Heart left ventricle (tissue), 16 donors: ENCODE measurements around the gene NFATC1. TPM values are rescaled to one million over a fixed set of nuclear protein-coding genes. Genes with fewer than 3 reads are reported as not detected.
A peak's percentile ranks its signal among the peaks of the same experiment; 100 is the strongest.

Experiments used
- ATAC-seq, 4 donors: fragments of 200-7000 bp; cut with Tn5 transposase; one replicate each; pipeline ENCODE4 v1.9.1; 2020 to 2022; ENCODE audit warnings: moderate library complexity in 4 of 4, mild to moderate bottlenecking in 3 of 4, moderate number of reproducible peaks in 1 of 4
- DNase-seq, 5 donors: peaks; one replicate each; pipeline ENCODE4 v3.0.0-alpha.2; 2020
- H3K27ac ChIP-seq, 12 donors: fragments of 200-600 bp; sonication (generic) in 4 of 12; one replicate each; pipeline versions ENCODE4 v1.5.0 to v1.8.0; 2016 to 2022; ENCODE audit warnings: mild to moderate bottlenecking in 2 of 12
- H3K27me3 ChIP-seq, 9 donors: fragments of 200-600 bp; sonication (generic) in 2 of 9; one replicate each; pipeline versions ENCODE4 v1.5.1 to v1.8.0; 2016 to 2022; ENCODE audit warnings: mild to moderate bottlenecking in 3 of 9
- H3K36me3 ChIP-seq, 9 donors: fragments of 200-600 bp; sonication (generic) in 2 of 9; one replicate each; pipeline versions ENCODE4 v1.5.0 to v1.8.0; 2018 to 2022; ENCODE audit warnings: mild to moderate bottlenecking in 2 of 9
- H3K4me1 ChIP-seq, 12 donors: fragments of 200-600 bp; sonication (generic) in 4 of 12; one replicate each; pipeline versions ENCODE4 v1.5.0 to v1.8.0; 2016 to 2022; ENCODE audit warnings: mild to moderate bottlenecking in 3 of 12
- H3K4me3 ChIP-seq, 12 donors: fragments of 200-600 bp; sonication (generic) in 4 of 12; one replicate each; pipeline versions ENCODE4 v1.5.0 to v1.8.0; 2017 to 2022; ENCODE audit warnings: mild to moderate bottlenecking in 9 of 12, moderate library complexity in 4 of 12
- H3K9me3 ChIP-seq, 12 donors: fragments of 200-600 bp; sonication (generic) in 4 of 12; one replicate each; pipeline versions ENCODE4 v1.5.0 to v1.8.0; 2016 to 2022; ENCODE audit warnings: mild to moderate bottlenecking in 1 of 12
- POLR2A ChIP-seq, 2 donors: fragments of 450-650 bp; IDR thresholded peaks; one replicate each; pipeline ENCODE4 v1.6.1; 2017; ENCODE audit warnings: antibody characterized with exemption in 2 of 2, mild to moderate bottlenecking in 2 of 2, moderate library complexity in 2 of 2
- WGBS, 4 donors: extraction: QIAGEN DNeasy Blood & Tissue Kit in 2 of 4; methylation state at CpG; one replicate each; pipeline versions ENCODE4 v1.1.5 to v1.1.7; 2013 to 2018; 5-methylcytosine and 5-hydroxymethylcytosine counted together
- intact Hi-C, 10 donors: fragments of 100-400 bp; cut with DNase I; formaldehyde crosslinking; loops; one replicate each; pipeline versions ENCODE4 v1.11.1 to v1.14.2; 2022
- polyA plus RNA-seq, 2 donors: library from polyadenylated mRNA; stranded (reverse); fragments of 200-250 nt; gene quantifications; one replicate each; pipeline ENCODE4 v1.2.3, GENCODE V29; 2013
- total RNA-seq, 9 donors: library from RNA; depleted of rRNA in 2 of 9; stranded (reverse); fragments of >200 nt in 2 of 9; fragmentation: NEBNext Ultra II Directional in 3 of 9; extraction: Animal tissue kit (Norgen Biotek cat#: 25700) in 3 of 9; gene quantifications; one replicate each; pipeline versions ENCODE4 v1.1.0 to v1.2.4, GENCODE V29; 2016 to 2023
- TF ChIP-seq, protein P1 (sequence below), 12 donors: fragments of 200-600 bp; sonication (generic) in 4 of 12; IDR thresholded peaks; one replicate each; pipeline versions ENCODE4 v1.5.0 to v1.8.0; 2018 to 2022; ENCODE audit warnings: antibody characterized with exemption in 12 of 12, mild to moderate bottlenecking in 5 of 12
- donor health status: ischemic (EF 13 %, LVEDD 7.1; RV severe dilation, severe dysfunction).
- donor health status: healthy with polysubstance abuse.
- donor health status: DM: no; HTN: yes; CAD: no.
- donor health status: DM: no; HTN: no; CAD: no.
- donor health status: ischemic (EF 25% LVEDD 6.9; RV normal size, moderate dysfunction).
- donor health status: ischemic (EF 25% LVEDD 5.7; RV mildly dilated, moderate dysfunction).
- donor health status: healthy.
- donor health status: DM: yes; HTN: yes; CAD: no.
- donor health status: ischemic (EF 35%, LVEDD 5.7; RV mildly dilated, moderate dysfunction).
- donor health status: nonischemic (EF 11% LVEDD 7.7; RV severe dilation, severe dysfunction).
- donor health status: DM: yes; HTN: yes; CAD: no.
- donor health status: PGD.
- donor health status: ischemic (EF 29% LVEDD 5.4; RV normal size, mild dysfunction).
- donor health status: nonischemic (EF 23%, LVEDD 6.1; RV moderate dilation, normal function).

NFATC1 gene
- total and polyA plus RNA-seq, 11 donors, result 6.5 to 26.7 (median 15.3) TPM

GRCh38 chr18:79457652-79458051 is 61.9 kb downstream of the NFATC1 start:
- Histone ChIP-seq H3K36me3 (peaks cover 0 to 59% (median 25%) of the 10 kb centered on the region in 9 donors), H3K4me1 (peaks cover 3 to 46% (median 34%) of the 10 kb centered on the region in 12 donors), H3K9me3 (no peaks in the 10 kb centered on the region), H3K27ac (peak overlapping the region in 7 of 12 donors; percentile 46 to 87 (median 78)), H3K4me3 (no peak overlapping the region), H3K27me3 (no peaks in the 10 kb centered on the region)
- TF ChIP-seq, protein P1, sequence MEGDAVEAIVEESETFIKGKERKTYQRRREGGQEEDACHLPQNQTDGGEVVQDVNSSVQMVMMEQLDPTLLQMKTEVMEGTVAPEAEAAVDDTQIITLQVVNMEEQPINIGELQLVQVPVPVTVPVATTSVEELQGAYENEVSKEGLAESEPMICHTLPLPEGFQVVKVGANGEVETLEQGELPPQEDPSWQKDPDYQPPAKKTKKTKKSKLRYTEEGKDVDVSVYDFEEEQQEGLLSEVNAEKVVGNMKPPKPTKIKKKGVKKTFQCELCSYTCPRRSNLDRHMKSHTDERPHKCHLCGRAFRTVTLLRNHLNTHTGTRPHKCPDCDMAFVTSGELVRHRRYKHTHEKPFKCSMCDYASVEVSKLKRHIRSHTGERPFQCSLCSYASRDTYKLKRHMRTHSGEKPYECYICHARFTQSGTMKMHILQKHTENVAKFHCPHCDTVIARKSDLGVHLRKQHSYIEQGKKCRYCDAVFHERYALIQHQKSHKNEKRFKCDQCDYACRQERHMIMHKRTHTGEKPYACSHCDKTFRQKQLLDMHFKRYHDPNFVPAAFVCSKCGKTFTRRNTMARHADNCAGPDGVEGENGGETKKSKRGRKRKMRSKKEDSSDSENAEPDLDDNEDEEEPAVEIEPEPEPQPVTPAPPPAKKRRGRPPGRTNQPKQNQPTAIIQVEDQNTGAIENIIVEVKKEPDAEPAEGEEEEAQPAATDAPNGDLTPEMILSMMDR (IDR thresholded peaks at IDR 0.05), result no peak
- no peak for TF ChIP-seq POLR2A (IDR thresholded peaks at IDR 0.05)
- 92 to 94% (median 92%) methylated on average over 17 to 18 of the region's 18 CpGs for WGBS, 4 donors
- intact Hi-C loops, result loop anchor here in 9 of 10 donors (2.0 to 10.0 kb wide), 11 partner anchors 47 to 69 kb away; partner anchors contain the start of gene NFATC1 (in 3 of the 9)
- DNase-seq (no peak), ATAC-seq (no peak)

GRCh38 chr18:79458131-79458838 is 62.6 kb downstream of the NFATC1 start:
- H3K36me3 ChIP-seq, result peaks cover 0 to 58% (median 24%) of the 10 kb centered on the region in 9 donors
- H3K27ac ChIP-seq, result peak overlapping the region; percentile 63 to 90 (median 80)
- TF ChIP-seq POLR2A (IDR thresholded peaks at IDR 0.05), result no peak
- TF ChIP-seq, protein P1 (IDR thresholded peaks at IDR 0.05), result no peak
- WGBS, 4 donors, result 43 to 61% (median 50%) methylated on average over 29 to 45 of the region's 45 CpGs
- no peaks in the 10 kb centered on the region for H3K27me3 ChIP-seq
- intact Hi-C loops, result loop anchor here in 9 of 10 donors (2.0 to 10.0 kb wide), 11 partner anchors 47 to 69 kb away; partner anchors contain the start of gene NFATC1 (in 3 of the 9)
- DNase-seq (peak in 4 of 5 donors; percentile 77 to 84 (median 78)), ATAC-seq (peak; percentile 71 to 85 (median 82))
- H3K4me3 ChIP-seq, result peak overlapping the region in 9 of 12 donors; percentile 15 to 41 (median 22)
- H3K4me1 ChIP-seq, result peaks cover 3 to 45% (median 32%) of the 10 kb centered on the region in 12 donors
- no peaks in the 10 kb centered on the region for H3K9me3 ChIP-seq

DNA sequence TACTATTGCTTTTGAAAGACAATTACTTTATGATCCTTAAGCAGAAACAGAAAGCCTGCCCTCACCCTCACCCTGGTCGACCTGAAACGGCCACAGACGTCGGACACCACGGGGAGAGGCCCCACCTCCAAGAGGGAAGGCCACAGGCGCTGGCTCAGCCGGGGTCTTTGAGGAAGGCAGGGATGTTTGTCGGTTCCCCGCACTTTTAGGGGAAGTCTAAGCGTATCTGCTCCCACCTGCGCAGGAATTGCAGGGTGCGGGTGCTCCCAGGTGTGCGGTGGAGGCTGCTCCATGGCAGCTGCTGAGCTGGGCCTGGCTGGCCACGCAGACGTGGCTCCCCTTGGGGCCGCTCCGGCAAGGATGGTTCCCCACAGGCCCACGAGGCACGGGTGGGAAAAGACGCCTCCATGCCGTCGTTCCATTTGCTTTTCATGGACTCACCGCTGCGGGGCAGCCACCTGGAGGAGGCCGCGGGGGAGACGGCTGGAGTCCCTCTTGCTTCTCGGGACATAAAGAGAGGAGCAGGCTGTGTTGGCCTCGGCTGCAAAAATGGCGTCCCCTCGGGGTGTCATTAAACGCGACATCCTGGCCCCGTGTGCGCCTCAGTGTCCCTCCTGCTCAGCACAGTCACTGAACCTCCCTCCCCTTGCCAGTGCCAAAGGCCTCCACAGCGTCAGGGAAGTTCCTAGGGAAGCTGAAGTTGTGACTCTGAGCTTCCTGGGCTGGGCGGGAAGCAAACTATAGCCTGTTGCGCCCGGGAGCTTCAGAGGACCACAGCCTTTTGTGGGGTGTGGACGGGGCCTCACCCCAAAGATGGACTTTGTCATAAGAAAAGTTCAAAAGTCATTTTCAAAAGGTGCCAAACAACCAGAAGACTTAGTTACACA is 63.4 kb downstream of the NFATC1 start:
- no peak for TF ChIP-seq POLR2A (IDR thresholded peaks at IDR 0.05)
- TF ChIP-seq, protein P1 (IDR thresholded peaks at IDR 0.05), result no peak
- Histone ChIP-seq H3K36me3 (peaks cover 0 to 57% (median 18%) of the 10 kb centered on the region in 9 donors), H3K9me3 (no peaks in the 10 kb centered on the region), H3K4me1 (peaks cover 3 to 36% (median 25%) of the 10 kb centered on the region in 12 donors), H3K4me3 (peak overlapping the region in 8 of 12 donors; percentile 15 to 41 (median 22)), H3K27ac (peak overlapping the region; percentile 63 to 90 (median 80)), H3K27me3 (no peaks in the 10 kb centered on the region)
- peak; percentile 12 to 76 (median 40) for ATAC-seq
- 70 to 80% (median 77%) methylated on average over 39 to 40 of the region's 40 CpGs for WGBS, 4 donors
- peak in 3 of 5 donors; percentile 37 to 57 (median 41) for DNase-seq
- intact Hi-C loops, result loop anchor here in 9 of 10 donors (2.0 to 10.0 kb wide), 11 partner anchors 46 to 68 kb away; partner anchors contain the start of gene NFATC1 (in 3 of the 9)
